ENCODE measurements around the gene NTRK3.
"Not testable (repeated sequence)": the region's sequence is repeated elsewhere in the genome, so short reads cannot be mapped to it uniquely, and the experiment has no call there.

The NTRK3 gene

GRCh38 chr15:87863152-87863551 lies 393.4 kb downstream of the NTRK3 start:
- DNase-seq = no peak

GRCh38 chr15:87860743-87861142 lies 395.8 kb downstream of the NTRK3 start:
- DNase-seq = no peak

- DNase-seq = no peak
These were observed 397.9 kb downstream of the NTRK3 start for GRCh38 chr15:87858651-87859050.

GRCh38 chr15:87851497-87851896 lies 405.0 kb downstream of the NTRK3 start:
- no peak for DNase-seq

- no peak for DNase-seq
These were observed 405.6 kb downstream of the NTRK3 start for GRCh38 chr15:87850916-87851315.

- no peak for DNase-seq
These were observed 407.4 kb downstream of the NTRK3 start for GRCh38 chr15:87849181-87849580.

- DNase-seq = no peak
These were observed 408.5 kb downstream of the NTRK3 start for GRCh38 chr15:87848012-87848411.

GRCh38 chr15:87846746-87847145 lies 409.8 kb downstream of the NTRK3 start:
- no peak for DNase-seq

- no peak for DNase-seq
These were observed 413.2 kb downstream of the NTRK3 start for GRCh38 chr15:87843312-87843711.

- no peak for DNase-seq
These were observed 415.0 kb downstream of the NTRK3 start for GRCh38 chr15:87841426-87841998.

GRCh38 chr15:87835830-87836229 lies 420.7 kb downstream of the NTRK3 start:
- DNase-seq = not testable (repeated sequence)

- not testable (repeated sequence) for DNase-seq
These were observed 423.2 kb downstream of the NTRK3 start for GRCh38 chr15:87833333-87833732.

GRCh38 chr15:87829332-87830050 lies 427.0 kb downstream of the NTRK3 start:
- no peak for DNase-seq

GRCh38 chr15:87828608-87829007 lies 427.9 kb downstream of the NTRK3 start:
- DNase-seq = no peak

- no peak for DNase-seq
These were observed 429.4 kb downstream of the NTRK3 start for GRCh38 chr15:87827131-87827530.

GRCh38 chr15:87826119-87826747 lies 430.3 kb downstream of the NTRK3 start:
- no peak for DNase-seq

GRCh38 chr15:87818756-87819155 lies 437.8 kb downstream of the NTRK3 start:
- no peak for DNase-seq

- no peak for DNase-seq
These were observed 439.0 kb downstream of the NTRK3 start for GRCh38 chr15:87817553-87817952.

GRCh38 chr15:87816811-87817210 lies 439.7 kb downstream of the NTRK3 start:
- DNase-seq = no peak

GRCh38 chr15:87816016-87816415 lies 440.5 kb downstream of the NTRK3 start:
- no peak for DNase-seq
